Measurements from ENCODE around the gene RGS3.

Gene RGS3

GRCh38 chr9:113645227-113645977 lies 181.9 kb downstream of the RGS3 start:
- no peak for DNase-seq

DNA sequence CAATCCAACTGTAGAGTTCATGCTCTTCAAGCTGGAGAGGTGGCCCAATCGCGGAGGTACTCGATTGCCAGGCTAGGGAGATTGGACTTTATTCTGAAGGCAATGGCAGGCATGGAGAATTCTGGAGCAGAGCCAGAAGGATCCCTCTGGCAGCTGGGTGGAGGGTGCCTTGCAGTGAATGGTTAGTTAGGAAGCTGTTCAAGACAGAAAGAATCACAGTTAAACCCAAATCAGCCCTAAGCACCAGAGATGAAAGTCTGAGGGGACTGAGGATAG lies 182.4 kb downstream of the RGS3 start:
- no peak for DNase-seq

- DNase-seq, result no peak
These were observed 183.0 kb downstream of the RGS3 start for GRCh38 chr9:113646491-113646890.

Measured in DMS79 treated with DMSO at 0.1 percent for 48 hours (cell line).